T-helper 1 cell treated with Interleukin-12 subunit alpha and Interleukin-12 subunit beta and Interleukin-4 antibody, amounts not matched to agents 30 ng/mL and 1 ng/mL, for 36 hours (primary cell): Measurements from ENCODE around the gene WDTC1. TPM values are rescaled to one million over a fixed set of nuclear protein-coding genes. Genes with fewer than 3 reads are reported as not detected.
"Not testable (repeated sequence)": the region's sequence is repeated elsewhere in the genome, so short reads cannot be mapped to it uniquely, and the experiment has no call there.

Experiments
- intact Hi-C: fragments of 100-400 bp; cut with micrococcal nuclease; formaldehyde crosslinking; loops from one replicate; pipeline ENCODE4 v1.15.1; 2024
- total RNA-seq: library from RNA; stranded (reverse); gene quantifications from 2 replicates; pipeline ENCODE4 v1.2.3, GENCODE V29; 2022

WDTC1 gene
- total RNA-seq: 31.6 and 33.2 TPM in 2 replicates

GRCh38 chr1:27234049-27234882, at the start of gene WDTC1:
TSS of gene WDTC1 (plus strand) at chr1:27234632. CDS start at chr1:27261055, 26,423 bp downstream.
- intact Hi-C loops: loop anchor here (1.0 to 2.0 kb wide), 16 partner anchors 36 to 854 kb away; partner anchors contain the start of genes AHDC1, EYA3, FAM76A and GPN2

DNA sequence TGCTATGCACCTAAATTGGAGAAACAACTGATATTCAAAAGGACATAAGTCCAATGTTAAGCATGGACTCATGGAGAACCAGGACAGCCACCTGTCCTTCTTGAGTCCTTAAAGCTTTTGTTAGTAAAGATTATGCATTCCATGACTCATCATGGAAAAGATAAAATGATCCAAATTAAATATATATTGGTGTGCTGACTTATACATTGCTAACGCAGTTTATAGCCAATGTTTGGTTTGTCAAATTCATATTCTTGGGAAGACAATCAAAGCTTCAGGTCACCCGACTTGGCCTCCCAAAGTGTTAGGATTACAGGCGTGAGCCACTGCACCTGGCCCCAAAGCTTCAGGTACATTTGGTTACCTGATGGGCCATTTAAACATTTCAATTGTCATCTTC, 49.8 kb upstream of the WDTC1 start:
- intact Hi-C loops: not testable (repeated sequence)

- intact Hi-C loops: no loop called here
These were observed 42.3 kb upstream of the WDTC1 start for GRCh38 chr1:27192039-27192529.

GRCh38 chr1:27193194-27193593, 41.2 kb upstream of the WDTC1 start:
- intact Hi-C loops: no loop called here

DNA sequence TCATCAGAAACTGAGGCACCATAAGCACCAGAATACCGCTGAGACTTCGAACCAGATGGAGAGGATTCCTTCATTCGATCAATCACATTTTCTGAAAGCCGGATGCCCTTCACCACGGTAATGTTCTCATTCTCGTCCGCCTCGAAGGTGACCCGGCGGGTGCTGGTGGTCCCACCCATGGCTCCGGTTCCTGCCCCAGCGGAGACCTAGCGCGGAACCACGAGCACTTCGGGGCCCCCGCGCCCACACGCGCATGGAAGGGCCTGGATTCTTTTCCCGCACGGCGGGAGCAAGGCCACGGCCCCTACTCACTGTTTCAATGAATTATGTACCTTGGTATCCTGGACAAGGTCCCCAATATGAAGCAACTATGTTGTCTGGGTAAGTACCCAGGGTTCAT, 33.1 kb upstream of the WDTC1 start:
- intact Hi-C loops: no loop called here

- intact Hi-C loops: no loop called here
These were observed 30.5 kb upstream of the WDTC1 start for GRCh38 chr1:27203946-27204345.

- intact Hi-C loops: not testable (repeated sequence)
These were observed 27.2 kb upstream of the WDTC1 start for GRCh38 chr1:27207238-27207637.

- intact Hi-C loops: not testable (repeated sequence)
These were observed 26.1 kb upstream of the WDTC1 start for GRCh38 chr1:27208143-27208850.

- intact Hi-C loops: no loop called here
These were observed 18.0 kb upstream of the WDTC1 start for GRCh38 chr1:27216466-27216865.

DNA sequence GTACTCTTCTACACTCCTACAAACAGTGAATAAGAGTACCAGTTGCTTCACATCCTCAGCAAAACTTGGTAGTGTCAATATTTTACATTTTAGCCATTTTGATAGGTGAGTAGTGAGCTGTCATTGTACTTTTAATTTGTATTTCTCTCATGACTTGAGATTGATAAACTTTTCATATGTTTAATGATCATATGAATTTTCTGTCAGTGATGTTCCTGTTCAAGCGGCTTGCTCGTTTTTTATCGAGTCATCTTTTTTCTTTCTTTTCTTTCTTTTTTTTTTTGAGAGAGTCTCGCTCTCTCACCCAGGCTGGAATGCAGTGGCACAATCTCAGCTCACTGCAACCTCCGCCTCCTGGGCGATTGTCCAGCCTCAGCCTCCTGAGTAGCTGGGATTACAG, 17.0 kb upstream of the WDTC1 start:
- intact Hi-C loops: no loop called here

GRCh38 chr1:27218736-27219135, 15.7 kb upstream of the WDTC1 start:
- intact Hi-C loops: no loop called here

GRCh38 chr1:27220096-27220495, 14.3 kb upstream of the WDTC1 start:
- intact Hi-C loops: no loop called here

DNA sequence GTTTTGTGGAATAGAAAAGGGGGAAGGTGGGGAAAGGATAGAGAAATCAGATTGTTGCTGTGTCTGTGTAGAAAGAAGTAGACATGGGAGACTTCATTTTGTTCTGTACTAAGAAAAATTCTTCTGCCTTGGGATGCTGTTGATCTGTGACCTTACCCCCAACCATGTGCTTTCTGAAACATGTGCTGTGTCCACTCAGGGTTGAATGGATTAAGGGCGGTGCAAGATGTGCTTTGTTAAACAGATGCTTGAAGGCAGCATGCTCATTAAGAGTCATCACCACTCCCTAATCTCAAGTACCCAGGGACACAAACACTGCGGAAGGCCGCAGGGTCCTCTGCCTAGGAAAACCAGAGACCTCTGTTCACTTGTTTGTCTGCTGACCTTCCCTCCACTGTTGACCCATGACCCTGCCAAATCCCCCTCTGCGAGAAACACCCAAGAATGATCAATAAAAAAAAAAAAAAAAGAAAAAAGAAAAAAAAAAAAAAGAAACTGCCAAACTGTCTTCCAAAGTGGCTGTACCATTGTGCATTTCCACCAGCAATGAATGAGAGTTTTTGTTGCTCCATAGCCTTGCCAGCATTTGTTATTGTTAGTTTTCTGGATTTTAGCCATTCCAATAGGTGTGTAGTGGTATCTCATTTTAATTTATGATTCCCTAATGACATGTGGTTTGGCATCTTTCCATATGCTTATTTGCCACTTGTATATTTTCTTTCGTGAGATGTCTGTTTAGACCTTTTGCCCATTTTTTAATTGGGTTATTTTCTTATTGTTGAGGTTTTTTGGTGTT, 13.5 kb upstream of the WDTC1 start:
- intact Hi-C loops: not testable (repeated sequence)

- intact Hi-C loops: no loop called here
These were observed 8.8 kb upstream of the WDTC1 start for GRCh38 chr1:27225621-27226020.

DNA sequence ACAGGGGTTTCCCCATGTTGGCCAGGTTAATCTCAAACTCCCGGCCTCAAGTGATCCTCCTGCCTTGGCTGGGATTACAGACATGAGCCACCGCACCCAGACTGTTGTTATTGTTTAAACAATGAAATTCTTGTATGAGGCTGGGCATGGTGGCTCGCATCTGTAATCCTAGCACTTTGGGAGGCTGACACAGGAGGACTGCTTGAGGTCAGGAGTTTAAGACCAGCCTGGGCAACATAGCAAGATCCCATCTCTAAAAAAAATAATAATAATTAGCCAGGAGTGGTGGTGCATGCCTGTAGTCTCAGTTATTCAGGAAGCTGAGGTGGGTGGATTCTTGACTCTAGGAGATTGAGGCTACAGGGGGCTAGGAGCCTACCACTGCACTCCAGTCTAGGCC, 6.7 kb upstream of the WDTC1 start:
- intact Hi-C loops: no loop called here

DNA sequence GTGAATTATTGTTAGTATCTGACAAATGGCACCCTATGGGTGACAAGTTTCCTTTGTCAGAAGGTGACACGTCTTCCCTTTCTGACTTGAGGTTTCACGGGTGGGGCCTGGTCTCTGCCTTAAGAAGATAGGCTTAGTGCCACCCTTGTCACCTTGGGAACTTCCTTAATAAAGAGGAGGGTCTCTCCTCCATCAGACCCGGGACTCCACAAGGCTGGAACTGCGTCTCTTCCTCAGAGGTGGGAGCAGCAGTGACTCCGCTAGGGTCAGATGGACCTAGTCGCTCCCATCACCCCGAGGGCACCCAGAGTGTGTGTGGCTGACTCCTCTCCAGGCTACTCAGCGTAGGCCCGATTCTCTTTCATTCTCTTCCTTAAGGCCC, 774 bp upstream of the WDTC1 start:
- intact Hi-C loops: loop anchor here (1.0 to 2.0 kb wide), 16 partner anchors 35 to 855 kb away; partner anchors contain the start of genes AHDC1, EYA3, FAM76A and GPN2

DNA sequence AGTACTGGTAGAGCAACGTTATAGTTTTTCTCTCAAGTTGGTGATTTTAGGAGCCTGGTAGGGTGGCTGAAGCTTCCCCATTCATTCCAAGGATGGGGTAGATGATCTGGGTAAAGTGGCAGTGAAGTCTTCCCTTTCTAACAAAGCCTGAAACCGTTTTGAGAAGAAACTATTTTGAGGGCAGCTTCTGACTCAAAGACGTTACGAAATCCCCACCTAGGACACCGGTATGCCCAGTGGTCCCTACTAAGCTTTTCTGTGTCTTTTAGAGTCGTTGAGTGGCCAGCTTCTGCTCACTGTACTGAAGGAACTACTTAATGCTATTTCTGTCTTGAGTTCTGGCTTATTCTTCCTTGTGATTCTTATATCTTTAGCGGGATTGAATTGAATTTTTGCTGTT, 1.4 kb downstream of the WDTC1 start:
- intact Hi-C loops: loop anchor here (2.0 kb wide), 3 partner anchors 427 to 543 kb away; partner anchors contain the start of gene STX12

DNA sequence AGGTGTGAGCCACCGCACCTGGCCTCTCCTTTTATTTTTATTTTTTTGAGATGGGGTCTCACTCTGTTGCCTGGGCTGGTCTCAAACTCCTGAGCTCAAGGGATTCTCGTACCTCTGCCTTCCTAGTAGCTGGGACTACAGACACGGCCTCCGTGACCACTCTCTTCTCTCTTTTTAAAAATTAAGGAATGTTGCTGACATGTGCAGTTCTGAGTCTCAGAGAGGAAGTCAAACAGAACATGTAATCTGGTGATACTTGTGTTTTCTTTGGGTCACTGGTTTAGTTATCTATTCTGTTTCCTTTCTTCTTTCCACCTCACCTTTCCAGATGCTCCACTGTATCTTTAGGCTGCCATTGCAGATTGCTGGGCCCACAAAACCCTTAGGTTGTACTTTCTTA, 2.7 kb downstream of the WDTC1 start:
- intact Hi-C loops: no loop called here

DNA sequence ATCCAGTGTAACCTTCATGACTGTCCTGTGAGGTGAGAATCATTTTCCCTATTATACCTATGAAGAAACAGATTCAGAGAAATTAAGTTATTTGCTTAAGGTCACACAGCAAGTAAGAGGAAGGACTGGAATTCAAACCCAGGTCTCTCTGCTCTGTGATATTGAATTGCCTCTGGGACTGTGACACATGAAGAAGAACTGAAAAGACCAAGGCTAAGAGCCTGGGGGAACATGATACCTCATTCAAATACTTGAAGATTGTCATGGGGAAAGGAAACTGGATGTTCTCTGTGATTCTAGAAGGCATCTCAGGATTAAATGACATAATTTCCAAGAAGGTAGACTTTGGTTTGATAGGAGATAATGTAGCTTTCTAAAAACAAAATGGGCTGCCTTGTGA, 3.6 kb downstream of the WDTC1 start:
- intact Hi-C loops: no loop called here

- intact Hi-C loops: no loop called here
These were observed 7.2 kb downstream of the WDTC1 start for GRCh38 chr1:27241677-27242076.

DNA sequence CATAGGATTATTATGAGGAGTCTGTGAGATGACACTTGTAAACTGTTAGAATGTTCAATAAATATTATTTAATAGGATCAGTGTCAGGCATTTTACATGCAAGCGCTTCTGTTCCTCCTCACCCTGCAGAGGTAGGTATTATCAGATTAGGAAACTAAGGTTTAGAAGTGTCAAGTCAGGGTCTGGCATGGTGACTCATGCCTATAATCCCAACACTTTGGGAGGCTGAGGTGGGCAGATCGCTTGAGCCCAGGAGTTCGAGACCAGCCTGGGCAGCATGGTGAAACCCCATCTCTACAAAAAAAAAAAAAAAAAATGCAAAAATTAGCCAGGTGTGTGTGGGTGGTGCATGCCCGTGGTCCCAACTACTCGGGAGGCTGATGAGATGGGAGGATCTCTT, 9.2 kb downstream of the WDTC1 start:
- intact Hi-C loops: not testable (repeated sequence)
